Neuronal stem cell (in vitro differentiated cells): ENCODE results near the gene GP1BA.

Source experiments
- DNase-seq: peaks from one replicate; pipeline ENCODE4 v3.0.0-alpha.2; 2013; ENCODE audit warnings: low spot score
- H2AFZ ChIP-seq: one replicate; pipeline ENCODE4 v1.6.1; 2013; ENCODE audit warnings: mild to moderate bottlenecking, low read length, inconsistent platforms
- H2AK5ac ChIP-seq: 2 replicates; pipeline ENCODE4 v1.6.1; 2013; ENCODE audit warnings: low read depth, mild to moderate bottlenecking, inconsistent platforms, low read length, moderate library complexity, mixed read lengths
- H2BK120ac ChIP-seq: 2 replicates; pipeline ENCODE4 v1.6.1; 2013; ENCODE audit warnings: low read depth, mild to moderate bottlenecking, inconsistent platforms, low read length, moderate library complexity, mixed read lengths
- H2BK12ac ChIP-seq: one replicate; pipeline ENCODE4 v1.6.1; 2013; ENCODE audit warnings: low read length, inconsistent platforms
- H2BK15ac ChIP-seq: 2 replicates; pipeline ENCODE4 v1.6.1; 2013; ENCODE audit warnings: mild to moderate bottlenecking, low read length, inconsistent platforms, mixed read lengths
- H2BK5ac ChIP-seq: one replicate; pipeline ENCODE4 v1.6.1; 2013; ENCODE audit warnings: inconsistent platforms, mild to moderate bottlenecking, low read length, moderate library complexity
- H3K14ac ChIP-seq: one replicate; pipeline ENCODE4 v1.6.1; 2013; ENCODE audit warnings: low read length, inconsistent platforms
- H3K18ac ChIP-seq: 2 replicates; pipeline ENCODE4 v1.6.1; 2013; ENCODE audit warnings: low read length, inconsistent platforms
- H3K23ac ChIP-seq: 2 replicates; pipeline ENCODE4 v1.6.1; 2013; ENCODE audit warnings: low read depth, mild to moderate bottlenecking, mixed read lengths, low read length, inconsistent platforms; ENCODE audit not compliant: poor library complexity
- H3K27ac ChIP-seq: replicated peaks from 3 replicates; pipeline ENCODE4 v1.5.1; 2013; ENCODE audit warnings: low read length, inconsistent platforms
- H3K27me3 ChIP-seq, 3 experiments: 2 replicates each; pipeline ENCODE4 v1.6.1; 2013; ENCODE audit warnings: low read length in 3 of 3, mild to moderate bottlenecking in 2 of 3, inconsistent platforms in 1 of 3, low read depth in 1 of 3, mixed read lengths in 1 of 3, moderate library complexity in 1 of 3; ENCODE audit not compliant: control insufficient read depth in 3 of 3, insufficient read depth in 3 of 3
- H3K36me3 ChIP-seq, 2 donors: replicated peaks in 1 of 2; 2 replicates each; pipeline ENCODE4 v1.6.1; 2013; ENCODE audit warnings: low read length in 2 of 2; ENCODE audit not compliant: control insufficient read depth in 2 of 2, insufficient read depth in 2 of 2
- H3K4ac ChIP-seq: 2 replicates; pipeline ENCODE4 v1.6.1; 2013; ENCODE audit warnings: inconsistent platforms, mild to moderate bottlenecking, low read length, moderate library complexity
- H3K4me1 ChIP-seq, 2 donors: 1 replicate in 1 of 2; 2 replicates in 1 of 2; pipeline ENCODE4 v1.6.1; 2013; ENCODE audit warnings: low read length in 2 of 2, low read depth in 1 of 2; ENCODE audit not compliant: control insufficient read depth in 2 of 2, insufficient read depth in 1 of 2
- H3K4me2 ChIP-seq: one replicate; pipeline ENCODE4 v1.6.1; 2013; ENCODE audit warnings: mild to moderate bottlenecking, low read length, inconsistent platforms; ENCODE audit not compliant: insufficient read depth, poor library complexity, severe bottlenecking
- H3K4me3 ChIP-seq, 2 donors: 2 replicates each; pipeline ENCODE4 v1.5.1; 2013; ENCODE audit warnings: low read length in 2 of 2, mild to moderate bottlenecking in 2 of 2, inconsistent platforms in 1 of 2, moderate library complexity in 1 of 2
- H3K79me1 ChIP-seq: one replicate; pipeline ENCODE4 v1.6.1; 2013; ENCODE audit warnings: low read depth, mild to moderate bottlenecking, inconsistent platforms, low read length, moderate library complexity
- H3K9ac ChIP-seq: one replicate; pipeline ENCODE4 v1.6.1; 2013; ENCODE audit warnings: mild to moderate bottlenecking, low read depth, low read length, inconsistent platforms; ENCODE audit not compliant: poor library complexity
- H3K9me3 ChIP-seq, 2 donors: replicated peaks in 1 of 2; 2 replicates each; pipeline versions ENCODE3 to v1.6.1; 2013; ENCODE audit warnings: low read length in 2 of 2, mild to moderate bottlenecking in 2 of 2, inconsistent platforms in 1 of 2, low read depth in 1 of 2, mixed read lengths in 1 of 2, moderate library complexity in 1 of 2; ENCODE audit not compliant: control insufficient read depth in 2 of 2, insufficient read depth in 1 of 2
- H4K8ac ChIP-seq: one replicate; pipeline ENCODE4 v1.6.1; 2013; ENCODE audit warnings: low read depth, mild to moderate bottlenecking, inconsistent platforms, low read length, moderate library complexity
- H4K91ac ChIP-seq: one replicate; pipeline ENCODE4 v1.6.1; 2013; ENCODE audit warnings: low read length, low read depth, mild to moderate bottlenecking, inconsistent platforms; ENCODE audit not compliant: poor library complexity
- WGBS, 2 donors: extraction: QIAGEN DNeasy Blood & Tissue Kit; methylation state at CpG; one replicate each; pipeline ENCODE4 v1.1.7; 2013; ENCODE audit warnings: missing lambda C conversion rate in 2 of 2, mixed read lengths in 1 of 2; ENCODE audit not compliant: insufficient read length in 2 of 2, insufficient replicate concordance in 1 of 2; ENCODE audit errors: extremely low coverage in 2 of 2; 5-methylcytosine and 5-hydroxymethylcytosine counted together

GP1BA gene

GRCh38 chr17:4898927-4899326, 33.1 kb upstream of the GP1BA start:
- H2AK5ac ChIP-seq: no peak overlapping the region
- no peak overlapping the region for H3K4me2 ChIP-seq
- H2BK12ac ChIP-seq: no peak overlapping the region
- H3K4me3 ChIP-seq: no peak overlapping the region
- no peak for DNase-seq
- H3K27ac ChIP-seq: no peak overlapping the region
- peaks cover 0 to 1% of the 10 kb centered on the region in 2 donors for H3K4me1 ChIP-seq
- no peak overlapping the region for H2BK120ac ChIP-seq
- peaks cover 26 to 56% of the 10 kb centered on the region in 2 donors for H3K36me3 ChIP-seq
- H4K8ac ChIP-seq: no peak overlapping the region
- peaks cover 0 to 3% (median 0%) of the 10 kb centered on the region in 3 experiments for H3K27me3 ChIP-seq
- no peak overlapping the region for H4K91ac ChIP-seq
- no peak overlapping the region for H3K4ac ChIP-seq
- no peak overlapping the region for H3K9ac ChIP-seq
- H3K14ac ChIP-seq: no peak overlapping the region
- no peaks in the 10 kb centered on the region for H3K9me3 ChIP-seq
- H3K23ac ChIP-seq: no peak overlapping the region
- H2BK5ac ChIP-seq: no peak overlapping the region
- no peak overlapping the region for H3K18ac ChIP-seq
- H2AFZ ChIP-seq: no peak overlapping the region
- H2BK15ac ChIP-seq: no peak overlapping the region
- WGBS, 2 donors: no CpG with 5 or more reads among the region's 34 CpGs
- H3K79me1 ChIP-seq: peaks cover 3% of the 10 kb centered on the region

- peaks cover 2% of the 10 kb centered on the region for H3K79me1 ChIP-seq
- WGBS, 2 donors: no CpG with 5 or more reads among the region's 60 CpGs
- peak within 1 kb of the TSS; percentile 13 for H2BK5ac ChIP-seq
- peak within 1 kb of the TSS in 1 of 2 donors; percentile 55 for H3K4me3 ChIP-seq
- DNase-seq: no peak
- peak within 1 kb of the TSS; percentile 73 for H2BK12ac ChIP-seq
- H3K27ac ChIP-seq: no peak within 1 kb of the TSS
- peak within 1 kb of the TSS; percentile 47 for H2BK120ac ChIP-seq
- no peak within 1 kb of the TSS for H3K9ac ChIP-seq
- peak within 1 kb of the TSS; percentile 57 for H3K18ac ChIP-seq
- H3K4ac ChIP-seq: no peak within 1 kb of the TSS
- peaks cover 0 to 1% of the 10 kb centered on the region in 2 donors for H3K4me1 ChIP-seq
- no peaks in the 10 kb centered on the region for H3K9me3 ChIP-seq
- no peak within 1 kb of the TSS for H2AFZ ChIP-seq
- H4K91ac ChIP-seq: no peak within 1 kb of the TSS
- H3K27me3 ChIP-seq: peaks cover 0 to 3% (median 0%) of the 10 kb centered on the region in 3 experiments
- H2BK15ac ChIP-seq: no peak within 1 kb of the TSS
- H3K4me2 ChIP-seq: peak within 1 kb of the TSS; percentile 18
- peak within 1 kb of the TSS; percentile 55 for H3K23ac ChIP-seq
- no peak within 1 kb of the TSS for H4K8ac ChIP-seq
- peak within 1 kb of the TSS; percentile 47 for H3K14ac ChIP-seq
- H2AK5ac ChIP-seq: peak within 1 kb of the TSS; percentile 26
- peaks cover 20 to 49% of the 10 kb centered on the region in 2 donors for H3K36me3 ChIP-seq
These were observed 32.5 kb upstream of the GP1BA start, which contains the start of gene C17orf107 for GRCh38 chr17:4899341-4900230. TSS of gene C17orf107 (plus strand) at chr17:4899536. CDS start at chr17:4899763, 227 bp downstream.

GRCh38 chr17:4900231-4901107, 31.6 kb upstream of the GP1BA start:
- peak overlapping the region; percentile 47 for H3K14ac ChIP-seq
- peaks cover 0 to 1% of the 10 kb centered on the region in 2 donors for H3K4me1 ChIP-seq
- H3K4ac ChIP-seq: no peak overlapping the region
- H3K4me2 ChIP-seq: no peak overlapping the region
- H3K36me3 ChIP-seq: peaks cover 11 to 41% of the 10 kb centered on the region in 2 donors
- WGBS, 2 donors: no CpG with 5 or more reads among the region's 65 CpGs
- no peaks in the 10 kb centered on the region for H3K9me3 ChIP-seq
- H3K79me1 ChIP-seq: peaks cover 2% of the 10 kb centered on the region
- peak overlapping the region; percentile 71 for H3K18ac ChIP-seq
- H2BK15ac ChIP-seq: no peak overlapping the region
- peaks cover 0 to 4% (median 0%) of the 10 kb centered on the region in 3 experiments for H3K27me3 ChIP-seq
- H2BK5ac ChIP-seq: peak overlapping the region; percentile 13
- H3K23ac ChIP-seq: peak overlapping the region; percentile 55
- H2BK120ac ChIP-seq: peak overlapping the region; percentile 72
- H2AK5ac ChIP-seq: peak overlapping the region; percentile 63
- H4K91ac ChIP-seq: no peak overlapping the region
- peak overlapping the region in 1 of 2 donors; percentile 38 for H3K4me3 ChIP-seq
- peak overlapping the region; percentile 70 for H3K9ac ChIP-seq
- H2AFZ ChIP-seq: no peak overlapping the region
- H4K8ac ChIP-seq: peak overlapping the region; percentile 17
- peak overlapping the region; percentile 3 for H2BK12ac ChIP-seq
- no peak for DNase-seq
- no peak overlapping the region for H3K27ac ChIP-seq
